ENCODE results near the gene ARFGAP3. TPM values are rescaled to one million over a fixed set of nuclear protein-coding genes. Genes with fewer than 3 reads are reported as not detected.

The ARFGAP3 gene
- total RNA-seq, 4 donors from 2014 or later: 38.4 to 86.9 (median 47.5) TPM

DNA sequence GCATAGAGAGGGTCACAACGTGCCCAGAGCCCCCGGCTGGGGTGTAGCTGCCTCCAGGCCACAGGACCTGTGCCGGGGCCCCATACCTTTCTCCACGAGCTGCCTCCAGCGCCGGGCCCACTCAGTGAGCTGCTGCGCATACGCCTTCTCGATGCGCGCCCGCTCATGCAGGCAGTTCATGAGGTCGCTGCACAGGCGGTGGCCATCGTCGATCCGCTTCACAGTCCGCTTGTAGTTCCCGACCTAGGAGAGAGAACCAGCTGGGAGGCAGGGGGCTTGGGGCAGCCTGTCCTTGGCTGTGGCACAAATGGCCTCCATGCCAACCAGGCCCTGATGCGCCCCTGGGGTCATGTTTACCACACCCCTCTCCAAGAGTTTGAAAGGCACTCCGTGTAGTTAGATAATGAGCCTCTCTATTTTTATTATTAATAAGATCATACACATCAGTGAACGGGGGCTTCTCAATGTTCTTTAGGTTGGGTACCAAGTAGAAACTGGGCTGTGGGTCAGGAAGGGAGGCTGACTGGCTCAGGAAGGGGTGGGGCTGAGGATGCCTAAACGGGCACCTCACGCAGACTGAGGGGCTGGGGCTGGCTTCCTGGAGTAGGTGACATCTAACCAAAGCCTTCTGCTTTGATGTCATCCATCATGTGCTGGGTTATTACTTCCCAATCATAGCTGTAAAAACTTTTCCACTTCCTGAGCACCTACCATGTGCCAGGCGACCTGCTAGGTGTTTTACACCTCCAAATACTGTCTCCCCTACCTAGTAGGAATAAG is 36.5 kb upstream of the ARFGAP3 start:
- no peak overlapping the region for H3K4me3 ChIP-seq
- TF ChIP-seq POLR2A (IDR thresholded peaks at IDR 0.05) (no peak), CTCF (IDR thresholded peaks at IDR 0.05) (no peak)
- intact Hi-C loops (cut with DNase I; ENCODE audit: low total_unique reads): no loop called here
- DNase-seq: no peak
- H3K9me3 ChIP-seq: no peaks in the 10 kb centered on the region
- H3K36me3 ChIP-seq: no peaks in the 10 kb centered on the region
- H3K4me1 ChIP-seq: no peaks in the 10 kb centered on the region
- H3K27me3 ChIP-seq: no peaks in the 10 kb centered on the region
- no peak overlapping the region for H3K27ac ChIP-seq

DNA sequence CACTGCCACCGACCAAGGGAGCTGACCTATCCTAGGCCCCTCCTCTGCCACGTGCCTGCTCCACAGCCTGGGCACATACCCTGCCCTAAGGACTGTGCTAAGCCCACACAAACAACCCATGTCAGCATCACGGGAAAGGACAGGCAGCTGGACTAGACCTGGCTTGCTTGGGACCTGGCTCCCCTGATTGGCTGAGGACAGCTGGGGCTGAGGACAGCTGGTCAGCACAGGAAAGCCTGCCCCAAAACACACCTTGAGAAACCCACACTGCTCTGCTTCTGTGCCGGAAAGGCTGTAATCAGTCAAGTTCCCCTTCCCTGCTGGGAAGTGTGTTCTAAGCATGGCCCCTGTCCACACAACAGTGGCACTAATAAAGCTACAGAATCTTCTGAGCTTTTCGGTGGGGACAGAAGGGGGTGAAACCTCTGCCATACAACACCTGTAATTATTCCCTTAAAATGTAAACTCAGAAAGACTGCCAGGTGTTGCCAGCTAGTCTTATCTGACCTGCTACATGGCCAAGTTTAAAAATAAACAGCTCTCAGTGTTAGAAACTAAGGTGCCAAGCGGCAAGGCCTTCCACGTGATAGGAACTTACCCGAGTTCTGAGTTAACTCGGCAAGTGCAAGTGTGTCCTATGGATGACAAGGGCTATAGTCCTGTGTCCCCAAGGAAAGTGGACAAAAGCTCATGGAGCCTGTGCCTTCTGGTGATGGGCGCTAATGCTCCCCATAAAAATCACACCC is 35.7 kb upstream of the ARFGAP3 start:
- H3K4me1 ChIP-seq: no peaks in the 10 kb centered on the region
- intact Hi-C loops (cut with DNase I; ENCODE audit: low total_unique reads): no loop called here
- no peak overlapping the region for H3K27ac ChIP-seq

GRCh38 chr22:42892156-42892555 is 35.1 kb upstream of the ARFGAP3 start:
- Histone ChIP-seq H3K4me1 (no peaks in the 10 kb centered on the region), H3K27me3 (no peaks in the 10 kb centered on the region), H3K36me3 (no peaks in the 10 kb centered on the region), H3K4me3 (no peak overlapping the region), H3K27ac (no peak overlapping the region), H3K9me3 (no peaks in the 10 kb centered on the region)
- TF ChIP-seq POLR2A (IDR thresholded peaks at IDR 0.05) (no peak), CTCF (IDR thresholded peaks at IDR 0.05) (no peak)
- no peak for DNase-seq
- intact Hi-C loops (cut with DNase I; ENCODE audit: low total_unique reads): no loop called here

More for the DNA sequence above, 35.7 kb upstream of the ARFGAP3 start:
- Histone ChIP-seq H3K27me3 (no peaks in the 10 kb centered on the region), H3K36me3 (no peaks in the 10 kb centered on the region), H3K9me3 (no peaks in the 10 kb centered on the region), H3K4me3 (no peak overlapping the region)
- no peak for TF ChIP-seq CTCF (IDR thresholded peaks at IDR 0.05)
- TF ChIP-seq POLR2A (IDR thresholded peaks at IDR 0.05): no peak
- no peak for DNase-seq

GRCh38 chr22:42891696-42892095 is 34.6 kb upstream of the ARFGAP3 start:
- intact Hi-C loops (cut with DNase I; ENCODE audit: low total_unique reads): no loop called here
- no peak overlapping the region for H3K27ac ChIP-seq
- H3K9me3 ChIP-seq: no peaks in the 10 kb centered on the region
- TF ChIP-seq CTCF (IDR thresholded peaks at IDR 0.05) (no peak), POLR2A (IDR thresholded peaks at IDR 0.05) (no peak)
- no peaks in the 10 kb centered on the region for H3K4me1 ChIP-seq
- H3K4me3 ChIP-seq: no peak overlapping the region
- DNase-seq: no peak
- no peaks in the 10 kb centered on the region for H3K27me3 ChIP-seq
- no peaks in the 10 kb centered on the region for H3K36me3 ChIP-seq

GRCh38 chr22:42891008-42891407 is 33.9 kb upstream of the ARFGAP3 start:
- Histone ChIP-seq H3K4me1 (no peaks in the 10 kb centered on the region), H3K27me3 (no peaks in the 10 kb centered on the region), H3K27ac (no peak overlapping the region), H3K4me3 (no peak overlapping the region), H3K9me3 (no peaks in the 10 kb centered on the region), H3K36me3 (no peaks in the 10 kb centered on the region)
- intact Hi-C loops (cut with DNase I; ENCODE audit: low total_unique reads): no loop called here
- no peak for DNase-seq
- TF ChIP-seq POLR2A (IDR thresholded peaks at IDR 0.05) (no peak), CTCF (IDR thresholded peaks at IDR 0.05) (no peak)
